Islet precursor cell (in vitro differentiated cells): ENCODE results near the gene SRSF7.

ENCODE experiments used
- DNase-seq: peaks from one replicate; pipeline ENCODE4 v3.0.0-alpha.2; 2018

SRSF7 gene

GRCh38 chr2:38700113-38700785 lies 50.9 kb downstream of the SRSF7 start:
- no peak for DNase-seq

DNA sequence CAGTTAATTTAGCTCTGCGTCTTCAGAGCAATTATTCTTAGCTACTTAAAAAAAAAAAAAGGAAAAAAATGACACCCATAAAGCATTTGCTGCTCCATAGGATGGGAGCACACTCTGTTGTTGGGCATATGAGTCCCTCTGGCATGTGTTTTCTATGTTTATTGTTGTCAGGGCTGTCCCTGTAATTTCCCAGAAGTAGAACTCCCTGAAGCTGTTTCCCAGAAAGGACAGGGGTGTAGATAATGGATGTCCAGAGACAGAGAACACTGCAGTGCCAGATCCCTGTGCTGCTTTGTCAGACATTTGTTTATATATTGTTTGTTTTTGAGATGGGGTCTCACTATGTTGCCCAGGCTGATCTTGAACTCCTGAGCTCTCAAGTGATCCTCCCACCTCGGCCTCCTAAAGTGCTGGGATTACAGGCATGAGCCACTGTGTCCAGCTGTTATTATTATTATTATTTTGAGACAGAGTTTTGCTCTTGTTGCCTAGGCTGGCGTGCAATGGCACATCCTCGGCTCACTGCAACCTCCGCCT lies 52.6 kb downstream of the SRSF7 start:
- DNase-seq = no peak

DNA sequence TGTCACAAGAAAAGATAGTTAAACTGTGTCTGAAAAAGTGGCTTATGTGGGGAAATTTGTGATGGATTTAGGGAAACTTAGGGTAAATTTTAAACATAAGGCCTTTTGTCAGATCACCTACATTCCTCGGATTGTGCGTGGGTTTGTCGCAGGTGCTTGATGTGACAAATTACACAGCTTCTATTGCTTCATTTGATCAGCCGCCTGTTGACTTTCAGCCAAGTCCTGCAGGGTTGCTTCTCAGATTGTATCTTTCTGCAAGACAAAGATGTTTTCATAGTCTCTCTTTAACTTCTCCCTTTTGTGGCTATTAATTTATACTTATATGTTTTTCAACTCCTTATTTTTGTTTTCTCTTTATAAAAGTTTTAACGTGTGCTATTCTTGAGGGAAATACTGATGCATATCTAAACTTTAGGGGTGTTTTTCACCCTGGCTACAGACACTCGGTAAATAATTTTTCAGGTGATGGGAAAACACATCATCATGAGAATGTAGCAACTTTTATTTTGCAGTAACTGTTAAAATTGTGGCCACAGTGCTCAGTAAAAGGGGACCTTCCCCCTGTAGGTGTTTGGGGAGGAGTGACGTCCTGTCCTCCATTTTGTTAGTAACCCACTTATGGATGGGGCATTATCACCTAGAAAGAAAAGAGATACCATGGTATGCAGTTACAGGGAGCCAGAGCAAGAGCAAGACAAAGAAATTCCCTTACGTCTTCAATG lies 53.9 kb downstream of the SRSF7 start:
- no peak for DNase-seq
